Neuron (in vitro differentiated cells): ENCODE measurements around the gene FRG2C.
"Not testable (repeated sequence)": the region's sequence is repeated elsewhere in the genome, so short reads cannot be mapped to it uniquely, and the experiment has no call there.

Source experiments
- H2AFZ ChIP-seq: one replicate; pipeline ENCODE4 v1.6.1; 2013; ENCODE audit warnings: low read depth, mild to moderate bottlenecking, inconsistent platforms, low read length, moderate library complexity
- H3K27me3 ChIP-seq: one replicate; pipeline ENCODE4 v1.6.1; 2013; ENCODE audit warnings: low read length; ENCODE audit not compliant: insufficient read depth
- H3K36me3 ChIP-seq: one replicate; pipeline ENCODE4 v1.6.1; 2013; ENCODE audit warnings: low read length; ENCODE audit not compliant: insufficient read depth
- H3K4me1 ChIP-seq: one replicate; pipeline ENCODE4 v1.6.1; 2013; ENCODE audit warnings: low read length; ENCODE audit not compliant: insufficient read depth
- H3K4me3 ChIP-seq: 2 replicates; pipeline ENCODE4 v1.5.1; 2013; ENCODE audit warnings: mild to moderate bottlenecking, low read length, moderate library complexity
- H3K9me3 ChIP-seq: one replicate; pipeline ENCODE4 v1.6.1; 2013; ENCODE audit warnings: low read length

Gene FRG2C

DNA sequence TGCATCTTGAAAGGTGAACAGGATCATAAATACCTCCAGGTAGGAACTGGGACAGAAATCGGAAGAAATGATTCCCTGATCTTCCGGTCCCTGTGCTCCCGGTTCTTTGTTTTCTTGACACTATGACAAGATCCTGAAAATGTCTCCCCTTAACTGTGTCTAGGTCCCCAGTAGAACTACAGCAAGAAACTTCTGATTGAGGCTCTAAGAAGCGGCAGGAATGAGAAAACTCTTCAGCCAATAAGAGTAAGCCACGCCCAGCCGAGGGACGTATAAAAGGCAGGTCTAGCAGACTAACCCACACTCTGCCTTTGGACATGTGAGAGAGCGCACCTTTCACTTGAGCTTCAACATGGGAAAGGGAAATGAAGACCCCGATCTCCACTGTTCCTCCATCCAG, at the start of gene FRG2C:
Gene FRG2C (plus strand): TSS at position 301 of the 400 bp plus-strand sequence. CDS start 52 bp downstream, at position 353.
- H3K9me3 ChIP-seq, H3K4me1 ChIP-seq, H2AFZ ChIP-seq, H3K36me3 ChIP-seq, H3K4me3 ChIP-seq: not testable (repeated sequence)
- peaks cover 18% of the 10 kb centered on the region for H3K27me3 ChIP-seq

DNA sequence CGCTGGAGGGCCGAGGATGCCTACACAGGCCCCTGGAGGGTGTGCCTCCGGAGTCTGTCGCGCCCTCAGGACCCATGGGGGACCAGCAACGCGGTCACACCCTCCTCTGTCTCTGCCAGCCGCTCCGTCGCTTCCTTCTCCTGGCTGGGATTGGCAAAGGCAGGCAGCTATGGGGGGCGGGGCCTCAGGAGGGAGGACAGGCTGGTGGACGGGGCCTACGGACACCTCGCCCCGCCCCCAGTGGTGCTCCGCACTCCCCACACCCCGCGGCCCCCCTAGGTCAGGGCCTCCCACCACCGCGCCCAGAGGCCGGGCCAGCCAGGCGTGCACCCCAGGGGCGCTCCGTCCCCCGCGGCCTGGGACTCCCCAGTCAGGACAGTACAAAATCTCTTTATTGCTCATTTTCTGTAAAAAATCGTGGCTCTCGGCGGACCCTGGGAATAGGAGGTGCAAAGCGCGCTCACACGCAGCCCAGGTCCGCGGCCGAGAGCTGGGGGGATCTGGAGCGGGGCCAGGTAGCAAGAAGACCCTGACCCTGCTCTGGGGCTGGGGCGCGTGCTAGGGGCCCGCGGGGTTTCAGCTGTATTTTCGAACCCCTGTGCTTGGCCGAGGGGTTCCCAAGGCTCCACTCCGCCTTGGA, 45.3 kb upstream of the FRG2C start:
- H2AFZ ChIP-seq, result peak overlapping the region; percentile 26
- H3K36me3 ChIP-seq, H3K4me1 ChIP-seq, H3K27me3 ChIP-seq, H3K4me3 ChIP-seq, H3K9me3 ChIP-seq: not testable (repeated sequence)

DNA sequence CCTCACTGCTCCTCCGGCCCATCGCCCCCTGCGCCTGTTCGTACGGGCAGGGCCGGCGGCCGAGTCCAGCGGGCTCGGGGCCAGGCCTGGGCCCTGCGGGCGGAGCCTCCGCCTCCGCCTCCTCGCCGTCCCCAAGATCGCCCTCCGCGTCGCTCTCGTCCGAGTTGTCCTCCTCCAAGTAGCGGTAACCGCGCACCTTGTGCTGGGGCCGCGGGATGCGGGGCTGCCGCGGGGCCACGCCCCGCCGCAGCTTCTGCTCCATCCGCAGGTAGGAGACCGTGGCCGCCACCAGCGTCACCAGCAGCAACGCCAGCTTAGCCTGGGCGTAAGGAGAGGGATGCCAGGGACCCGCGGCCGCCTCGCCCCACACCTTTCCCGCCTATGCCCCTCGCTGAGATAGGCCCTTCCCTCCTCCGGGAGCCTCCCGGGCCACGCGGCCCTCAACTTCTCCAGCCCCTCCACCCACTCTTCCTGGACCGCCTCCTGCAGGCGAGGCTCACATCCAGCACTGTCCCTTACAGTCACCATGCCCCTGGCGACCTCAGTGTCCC, 44.6 kb upstream of the FRG2C start:
- Histone ChIP-seq H2AFZ (peak overlapping the region; percentile 26), H3K4me3 (peak overlapping the region; percentile 24)
- H3K4me1 ChIP-seq, H3K27me3 ChIP-seq, H3K9me3 ChIP-seq, H3K36me3 ChIP-seq: not testable (repeated sequence)

DNA sequence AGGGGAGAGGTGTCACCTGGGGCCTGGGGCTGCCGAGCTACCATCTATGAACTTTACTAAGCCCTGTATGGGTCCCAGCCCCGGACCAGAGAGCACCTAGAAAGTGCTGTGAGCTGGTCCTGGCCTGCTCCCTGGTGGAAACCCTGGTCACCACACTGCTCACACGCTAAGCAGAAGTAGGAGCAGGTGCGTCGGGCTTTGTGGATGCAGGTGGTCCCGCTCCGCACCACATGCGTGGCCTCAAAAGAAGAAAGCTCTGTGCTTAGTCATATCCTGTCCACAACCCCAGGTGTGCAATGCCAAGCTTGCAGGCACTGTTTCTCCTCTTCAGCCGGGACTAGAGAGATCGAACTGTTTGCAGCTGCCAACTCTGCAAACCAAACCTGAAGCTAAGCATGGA, 42.4 kb upstream of the FRG2C start:
- H3K9me3 ChIP-seq, H3K36me3 ChIP-seq, H2AFZ ChIP-seq, H3K4me3 ChIP-seq, H3K27me3 ChIP-seq, H3K4me1 ChIP-seq: not testable (repeated sequence)

DNA sequence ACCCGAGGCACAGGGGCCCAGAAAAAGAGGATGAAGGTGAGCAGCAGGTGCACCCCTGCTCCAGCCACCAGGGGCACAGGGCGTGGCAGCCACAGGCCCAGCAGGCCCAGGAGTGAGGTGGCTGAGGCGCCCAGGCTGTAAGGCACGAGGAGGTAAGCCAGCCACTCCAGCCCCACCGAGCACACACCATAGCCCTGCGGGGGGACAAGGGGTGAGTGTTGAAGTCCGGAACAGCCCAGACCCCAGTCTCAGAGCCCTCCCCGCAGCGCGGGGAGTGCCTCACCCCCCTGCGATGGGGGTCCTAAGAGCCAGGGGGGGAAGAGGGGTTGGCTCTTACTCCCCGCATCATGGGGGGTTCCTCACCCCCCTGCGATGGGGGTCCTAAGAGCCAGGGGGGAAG, 40.5 kb upstream of the FRG2C start:
- H3K4me1 ChIP-seq, H3K36me3 ChIP-seq, H3K27me3 ChIP-seq, H3K4me3 ChIP-seq, H3K9me3 ChIP-seq, H2AFZ ChIP-seq: not testable (repeated sequence)

DNA sequence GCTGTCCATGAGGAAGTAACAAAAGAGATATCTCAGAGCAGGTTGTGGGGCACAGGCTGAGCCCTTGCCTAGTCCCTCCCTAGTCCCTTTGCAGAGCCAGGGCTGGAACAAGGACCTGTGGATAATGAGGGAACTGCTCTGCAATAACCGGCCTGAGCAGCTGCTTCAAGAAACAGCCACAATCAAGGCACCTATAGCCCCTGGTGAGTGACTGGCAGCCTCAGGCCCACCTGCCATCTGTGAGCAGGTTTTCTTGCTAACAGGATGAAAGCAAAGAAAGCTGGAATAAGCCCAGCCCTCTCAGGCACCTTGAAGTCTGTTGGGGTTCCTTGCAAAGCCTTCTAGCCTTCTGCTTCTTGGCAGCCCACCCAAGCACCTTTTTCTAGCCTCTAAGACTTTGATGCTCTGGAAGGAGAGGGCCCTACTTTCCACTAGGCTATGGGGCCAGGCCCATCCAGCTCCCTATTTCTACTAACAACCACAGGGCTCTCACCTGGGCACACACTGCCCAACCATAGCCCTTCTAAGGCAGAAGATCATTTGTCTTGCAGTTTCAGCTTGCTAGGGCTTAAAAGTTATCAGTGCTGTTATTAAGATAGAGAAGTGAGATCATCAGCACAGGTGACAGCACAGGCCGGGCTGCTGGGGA, 33.1 kb upstream of the FRG2C start:
- not testable (repeated sequence) for H2AFZ ChIP-seq, H3K36me3 ChIP-seq, H3K4me1 ChIP-seq, H3K9me3 ChIP-seq, H3K4me3 ChIP-seq, H3K27me3 ChIP-seq

DNA sequence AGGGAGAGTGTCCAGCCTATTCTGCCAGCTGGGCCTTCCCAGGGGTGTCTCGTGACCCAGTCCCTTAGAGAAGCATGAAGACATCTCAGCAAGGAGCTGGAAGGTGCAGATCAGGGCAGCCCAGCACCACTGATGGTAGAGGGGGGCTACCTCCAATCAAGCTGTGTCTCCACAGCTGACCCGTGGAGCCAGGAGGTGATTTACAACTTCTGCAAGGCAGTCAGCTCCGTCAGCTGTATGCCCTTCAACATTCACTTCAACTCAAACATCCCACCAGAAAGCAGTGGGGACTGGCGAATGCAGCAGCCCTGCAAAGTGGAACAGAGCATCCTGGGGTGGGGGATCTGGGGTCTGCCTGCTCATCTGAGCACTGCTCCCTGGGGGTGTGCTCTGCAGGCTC, 32.6 kb upstream of the FRG2C start:
- Histone ChIP-seq H3K4me3 (no peak overlapping the region), H3K36me3 (no peaks in the 10 kb centered on the region), H3K27me3 (no peaks in the 10 kb centered on the region), H2AFZ (no peak overlapping the region), H3K4me1 (no peaks in the 10 kb centered on the region), H3K9me3 (no peaks in the 10 kb centered on the region)

DNA sequence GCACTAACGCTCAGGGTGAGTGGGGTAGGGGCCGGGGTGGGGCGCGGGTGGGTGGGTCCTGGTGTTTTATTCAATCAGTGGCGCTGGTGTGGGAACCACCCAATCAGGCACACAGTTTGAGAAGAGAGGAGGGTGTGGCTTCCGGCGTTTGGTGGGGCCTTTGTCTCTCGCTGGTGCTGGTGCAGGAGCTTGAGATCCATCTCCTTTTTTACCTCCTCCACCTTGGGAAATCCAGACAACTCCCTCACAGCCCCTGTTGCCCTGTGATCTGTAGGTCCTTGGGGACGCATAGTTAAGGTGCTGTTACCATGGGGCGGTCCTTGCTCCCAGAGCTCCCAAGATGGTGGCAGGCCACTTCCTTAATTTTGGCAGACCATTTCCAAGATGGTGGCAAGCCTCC, 25.2 kb upstream of the FRG2C start:
- not testable (repeated sequence) for H3K4me3 ChIP-seq, H3K36me3 ChIP-seq, H3K27me3 ChIP-seq, H2AFZ ChIP-seq, H3K9me3 ChIP-seq, H3K4me1 ChIP-seq

DNA sequence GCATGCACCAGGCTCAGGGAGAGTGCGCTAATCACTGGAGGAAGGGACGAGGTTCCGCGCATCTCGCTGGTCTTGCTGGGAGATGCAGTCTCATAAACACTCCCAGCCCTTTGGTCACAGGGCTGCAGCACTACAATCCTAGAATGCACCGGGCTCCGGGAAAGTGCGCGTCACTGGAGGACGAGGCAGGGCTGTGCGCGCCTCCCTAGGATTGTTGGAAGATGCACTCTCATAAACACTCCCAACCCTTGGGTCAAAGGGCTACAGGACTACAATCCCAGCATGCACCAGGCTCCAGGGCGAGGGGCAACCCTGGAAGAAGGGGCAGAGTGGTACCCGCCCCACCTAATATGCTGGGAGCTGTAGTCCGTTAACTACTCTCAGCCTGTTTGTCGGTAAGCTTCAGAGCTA, 23.0 kb upstream of the FRG2C start:
- H3K27me3 ChIP-seq, H3K9me3 ChIP-seq, H3K36me3 ChIP-seq, H3K4me1 ChIP-seq: not testable (repeated sequence)
- peak overlapping the region; percentile 78 for H2AFZ ChIP-seq
- peak overlapping the region; percentile 64 for H3K4me3 ChIP-seq

DNA sequence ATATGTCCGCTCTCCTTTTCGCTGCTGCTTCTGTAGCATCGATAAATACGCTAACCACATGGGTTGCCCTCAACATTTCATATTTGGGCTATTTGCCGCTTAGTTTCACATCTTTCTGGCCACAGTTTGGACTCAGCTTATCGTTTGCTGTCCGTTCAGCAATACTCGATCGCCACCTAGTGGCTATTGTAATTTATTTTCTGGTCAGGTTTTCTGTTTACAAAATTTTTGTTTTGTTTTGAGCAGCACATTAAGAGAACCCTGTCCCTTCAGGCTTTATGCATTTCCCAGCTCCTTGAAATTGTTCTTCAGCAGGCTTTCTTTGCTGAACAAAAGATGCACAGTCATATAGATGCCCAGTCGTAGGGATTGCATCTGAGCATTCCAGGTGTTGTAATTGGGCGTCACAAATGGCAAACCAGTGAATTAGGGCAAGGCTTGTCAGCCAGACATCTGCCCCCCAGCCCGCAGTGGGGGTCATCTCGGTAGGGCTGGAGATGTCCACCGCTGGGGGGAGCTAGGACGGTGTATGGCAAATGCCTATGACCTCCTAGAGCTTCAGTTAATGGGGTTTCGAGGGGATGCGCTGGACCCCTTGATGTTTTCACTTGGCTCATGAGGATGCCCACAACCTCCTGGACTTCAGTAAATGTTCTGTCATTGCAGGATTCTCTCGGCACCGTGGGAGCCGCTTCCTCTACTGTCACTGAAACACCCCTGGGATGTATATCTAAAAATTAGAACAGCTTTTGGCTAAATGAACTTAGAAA, 20.9 kb upstream of the FRG2C start:
- H3K27me3 ChIP-seq, H2AFZ ChIP-seq, H3K9me3 ChIP-seq, H3K4me3 ChIP-seq, H3K4me1 ChIP-seq, H3K36me3 ChIP-seq: not testable (repeated sequence)

DNA sequence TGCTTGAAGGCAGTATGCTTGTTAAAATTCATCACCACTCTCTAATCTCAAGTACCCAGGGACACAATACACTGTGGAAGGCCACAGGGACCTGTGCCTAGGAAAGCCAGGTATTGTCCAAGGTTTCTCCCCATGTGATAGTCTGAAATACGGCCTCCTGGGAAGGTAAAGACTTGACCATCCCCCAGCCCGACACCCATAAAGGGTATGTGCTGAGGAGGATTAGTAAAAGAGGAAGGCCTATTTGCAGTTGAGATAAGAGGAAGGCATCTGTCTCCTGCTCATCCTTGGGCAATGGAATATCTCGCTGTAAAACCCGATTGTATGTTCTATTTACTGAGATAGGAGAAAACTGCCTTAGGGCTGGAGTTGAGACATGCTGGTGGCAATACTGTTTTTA, 18.6 kb upstream of the FRG2C start:
- H3K4me3 ChIP-seq, H3K27me3 ChIP-seq, H3K36me3 ChIP-seq, H2AFZ ChIP-seq, H3K9me3 ChIP-seq, H3K4me1 ChIP-seq: not testable (repeated sequence)

DNA sequence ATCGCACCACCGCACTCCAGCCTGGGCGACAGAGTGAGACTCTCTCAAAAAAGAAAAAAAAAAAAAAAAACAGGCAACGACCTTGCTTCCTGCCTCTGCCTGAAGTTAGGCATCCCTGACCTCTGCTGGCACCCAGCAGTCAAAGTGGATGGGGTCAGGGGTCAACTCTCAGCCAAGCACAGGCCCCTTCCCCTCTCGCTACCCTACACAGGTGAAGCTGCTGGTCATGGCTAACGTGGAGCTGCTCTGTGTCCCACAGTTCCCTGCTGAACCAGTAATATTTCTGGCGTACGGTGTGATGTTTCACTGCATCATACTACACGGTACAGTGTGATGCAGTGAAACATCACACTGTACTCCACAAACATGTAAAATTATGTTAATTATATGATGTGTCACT, 13.9 kb upstream of the FRG2C start:
- H3K27me3 ChIP-seq, result no peaks in the 10 kb centered on the region
- H3K4me1 ChIP-seq, result no peaks in the 10 kb centered on the region
- H3K9me3 ChIP-seq, result no peaks in the 10 kb centered on the region
- no peaks in the 10 kb centered on the region for H3K36me3 ChIP-seq
- H2AFZ ChIP-seq, result no peak overlapping the region
- no peak overlapping the region for H3K4me3 ChIP-seq

DNA sequence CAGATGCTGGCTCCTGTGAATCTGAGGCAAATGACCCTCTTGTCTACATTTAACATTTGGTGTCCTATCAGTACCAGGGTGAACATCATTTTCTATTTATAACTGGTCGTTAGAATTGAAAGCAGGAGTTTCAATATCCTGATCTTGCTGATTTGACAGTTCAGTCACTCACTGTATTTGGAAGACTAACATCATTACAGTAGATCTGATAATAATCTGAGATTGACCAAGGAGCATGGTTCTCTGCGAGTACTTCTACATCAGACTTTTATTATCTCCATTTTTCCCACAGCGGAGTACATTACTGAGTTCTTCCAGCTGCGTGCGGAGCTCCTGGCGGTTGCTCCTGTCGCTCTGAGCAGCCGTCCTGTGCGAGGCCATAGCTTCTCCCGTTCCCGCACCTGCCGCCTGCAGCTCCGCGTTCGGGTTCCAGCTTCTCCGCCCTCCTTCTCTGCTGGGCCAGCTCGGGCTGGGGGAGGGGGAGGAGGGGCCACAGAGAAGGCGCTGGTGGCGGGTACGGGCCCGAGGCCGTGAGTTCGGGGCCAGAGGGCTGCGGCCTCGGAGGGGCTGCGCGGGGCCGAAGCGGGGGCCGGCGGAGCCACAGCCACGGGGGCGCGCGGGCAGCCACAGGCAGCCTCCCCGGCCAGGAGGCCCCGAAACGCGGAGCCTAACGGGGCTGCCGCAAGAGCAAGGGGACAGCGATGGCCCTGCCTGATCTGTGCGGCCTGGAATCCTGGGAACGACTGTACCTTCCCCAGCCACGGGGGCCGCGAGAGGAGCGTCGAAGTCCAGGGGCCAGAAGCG, 8.8 kb upstream of the FRG2C start:
- not testable (repeated sequence) for H3K4me3 ChIP-seq, H3K27me3 ChIP-seq, H3K36me3 ChIP-seq, H3K4me1 ChIP-seq, H3K9me3 ChIP-seq, H2AFZ ChIP-seq
